Measurements from ENCODE around the gene EIPR1.

- TF ChIP-seq EZH2 (IDR thresholded peaks at IDR 0.05; ENCODE audit: borderline replicate concordance, low read depth, low read length, severe bottlenecking) (no peak), MYC (IDR thresholded peaks at IDR 0.05; ENCODE audit: low read depth, low read length) (no peak), POLR2AphosphoS5 (IDR thresholded peaks at IDR 0.05; ENCODE audit: insufficient read depth, low read depth, low read length) (no peak), POLR2A (IDR thresholded peaks at IDR 0.05; ENCODE audit: low read depth, low read length) (no peak), CTCF (IDR thresholded peaks at IDR 0.05; ENCODE audit: extremely low read depth in 1 of 2, insufficient read depth in 1 of 2, low read depth in 1 of 2, low read length in 2 of 2) (no peak)
Measured at GRCh38 chr2:3323360-3324035, 54.1 kb downstream of the EIPR1 start.
